HCT116 (cell line): Measurements from ENCODE around the gene CFAP221. TPM values are rescaled to one million over a fixed set of nuclear protein-coding genes. Genes with fewer than 3 reads are reported as not detected.

Experiments
- ATAC-seq: fragments of 200-7000 bp; cut with Tn5 transposase; 2 replicates; pipeline ENCODE4 v1.9.1; 2020; ENCODE audit warnings: mild to moderate bottlenecking, moderate library complexity
- BruUV-seq: library from RNA; stranded (reverse); fragments of 400-500 nt; replicated peaks from 2 replicates; lab custom pipeline; 2021; lab: Mats Ljungman, UMichigan
- CTCF ChIA-PET: fragments of 300-600 bp; sonication (Branson Sonifier 250); formaldehyde crosslinking; loops from one replicate; lab custom pipeline; 2021; ENCODE audit warnings: antibody characterized with exemption; lab: Charles Lee
- POLR2A ChIA-PET: fragments of 300-600, 350-600 bp; sonication (Branson Sonifier 250); formaldehyde crosslinking; loops from one replicate; lab custom pipeline; 2021; ENCODE audit warnings: antibody characterized with exemption; lab: Charles Lee
- RAD21 ChIA-PET, 2 experiments: fragments of 300-600 bp; sonication (Branson Sonifier 250); formaldehyde crosslinking; loops; one replicate each; lab custom pipeline; 2023; ENCODE audit warnings: low total read pairs in 2 of 2; ENCODE audit not compliant: uncharacterized antibody in 2 of 2, unreplicated experiment in 2 of 2, low non-redundant PET in 1 of 2; lab: Charles Lee
- DNase-seq: peaks from one replicate; pipeline ENCODE4 v3.0.0-alpha.2; 2010; ENCODE audit warnings: low read depth, low spot score
- H2AFZ ChIP-seq: fragments of 200-600 bp; shearing (Covaris generic), sonication (generic); 2 replicates; pipeline ENCODE4 v1.6.1; 2017; ENCODE audit warnings: low read depth, mixed run types, mixed read lengths, antibody characterized with exemption, low read length; ENCODE audit not compliant: poor library complexity, severe bottlenecking
- H3K27ac ChIP-seq: 2 replicates; pipeline ENCODE4 v1.5.1; 2012; ENCODE audit warnings: low read depth, low read length
- H3K27me3 ChIP-seq: fragments of 200-600 bp; sonication (generic); 2 replicates; pipeline ENCODE4 v1.6.1; 2016; ENCODE audit warnings: mixed run types, low read length, mixed read lengths; ENCODE audit not compliant: insufficient read depth
- H3K36me3 ChIP-seq, 2 experiments: fragments of 200-500 bp in 1 of 2; fragments of 200-600 bp in 1 of 2; sonication (Bioruptor generic) in 1 of 2; sonication (generic) in 1 of 2; 2 replicates each; pipeline versions ENCODE4 v1.5.1 to v1.6.1; 2014 to 2016; ENCODE audit warnings: low read length in 2 of 2, inconsistent platforms in 1 of 2, mixed read lengths in 1 of 2, mixed run types in 1 of 2; ENCODE audit not compliant: insufficient read depth in 2 of 2, control insufficient read depth in 1 of 2
- H3K4me1 ChIP-seq, 2 experiments: fragments of 200-600 bp in 1 of 2; sonication (generic) in 1 of 2; 2 replicates each; pipeline versions ENCODE4 v1.5.1 to v1.6.1; 2012 to 2017; ENCODE audit warnings: low read length in 2 of 2, inconsistent platforms in 1 of 2, mild to moderate bottlenecking in 1 of 2, mixed read lengths in 1 of 2, mixed run types in 1 of 2, moderate library complexity in 1 of 2; ENCODE audit not compliant: insufficient read depth in 2 of 2, control insufficient read depth in 1 of 2
- H3K4me2 ChIP-seq: fragments of 200-600 bp; sonication (generic); 2 replicates; pipeline ENCODE4 v1.6.1; 2017; ENCODE audit warnings: mixed run types, low read length, mixed read lengths
- H3K4me3 ChIP-seq, 2 experiments: fragments of 200-600 bp in 1 of 2; sonication (generic) in 1 of 2; replicated peaks in 1 of 2; 2 replicates each; pipeline ENCODE4 v1.5.1; 2011 to 2016; ENCODE audit warnings: low read length in 2 of 2, control low read depth in 1 of 2, low read depth in 1 of 2, mild to moderate bottlenecking in 1 of 2, mixed read lengths in 1 of 2, mixed run types in 1 of 2
- H3K79me2 ChIP-seq: fragments of 200-600 bp; sonication (generic); 2 replicates; pipeline ENCODE4 v1.6.1; 2017; ENCODE audit warnings: mild to moderate bottlenecking, mixed run types, low read length, moderate library complexity, mixed read lengths; ENCODE audit not compliant: insufficient read depth
- H3K9ac ChIP-seq: fragments of 200-600 bp; sonication (generic); 2 replicates; pipeline ENCODE4 v1.6.1; 2016; ENCODE audit warnings: low read length, mixed read lengths
- H3K9me2 ChIP-seq: fragments of 200-600 bp; sonication (generic), shearing (Covaris generic); 2 replicates; pipeline ENCODE4 v1.6.1; 2017; ENCODE audit warnings: mixed run types, mild to moderate bottlenecking, moderate library complexity; ENCODE audit not compliant: insufficient read depth
- H3K9me3 ChIP-seq, 2 experiments: fragments of 200-500 bp in 1 of 2; fragments of 200-600 bp in 1 of 2; sonication (Bioruptor generic) in 1 of 2; sonication (generic) in 1 of 2; 2 replicates each; pipeline ENCODE4 v1.6.1; 2014 to 2017; ENCODE audit warnings: low read length in 2 of 2, mixed read lengths in 2 of 2, inconsistent platforms in 1 of 2, low read depth in 1 of 2, mild to moderate bottlenecking in 1 of 2, mixed run types in 1 of 2, moderate library complexity in 1 of 2; ENCODE audit not compliant: control insufficient read depth in 1 of 2, insufficient read depth in 1 of 2
- H4K20me1 ChIP-seq: fragments of 200-600 bp; sonication (generic), shearing (Covaris generic); 2 replicates; pipeline ENCODE4 v1.6.1; 2017; ENCODE audit warnings: mixed run types, mild to moderate bottlenecking, moderate library complexity; ENCODE audit not compliant: insufficient read depth
- ATF3 ChIP-seq: IDR thresholded peaks from 2 replicates; pipeline ENCODE4 v1.6.1; 2012
- CBX3 ChIP-seq: IDR thresholded peaks from 2 replicates; pipeline ENCODE4 v1.6.1; 2012; ENCODE audit warnings: low read depth
- CTCF ChIP-seq, 3 experiments: fragments of 200-600 bp in 1 of 3; sonication (generic) in 1 of 3; IDR thresholded peaks in 2 of 3; conservative IDR thresholded peaks in 1 of 3; 2 replicates each; pipeline ENCODE4 v1.5.1; 2012 to 2017; ENCODE audit warnings: low read depth in 2 of 3, low read length in 2 of 3, antibody characterized with exemption in 1 of 3, borderline replicate concordance in 1 of 3, control low read depth in 1 of 3, mild to moderate bottlenecking in 1 of 3, mixed read lengths in 1 of 3, mixed run types in 1 of 3, moderate library complexity in 1 of 3; ENCODE audit not compliant: insufficient read depth in 1 of 3
- EZH2phosphoT487 ChIP-seq: fragments of 200-600 bp; IDR thresholded peaks from 2 replicates; pipeline ENCODE4 v1.6.1; 2018; ENCODE audit warnings: antibody characterized with exemption, borderline replicate concordance
- MAX ChIP-seq: IDR thresholded peaks from 2 replicates; pipeline ENCODE4 v1.6.1; 2012
- REST ChIP-seq: IDR thresholded peaks from 2 replicates; pipeline ENCODE4 v1.6.1; 2012; ENCODE audit warnings: low read depth
- SP1 ChIP-seq: IDR thresholded peaks from 2 replicates; pipeline ENCODE4 v1.6.1; 2012; ENCODE audit warnings: low read depth
- intact Hi-C: fragments of 100-400 bp; cut with micrococcal nuclease; formaldehyde crosslinking; loops from 2 replicates; pipeline ENCODE4 v1.10.0; 2022
- total RNA-seq: library from RNA; stranded (reverse); gene quantifications from one replicate; pipeline ENCODE4 v1.2.1, GENCODE V29; 2021; ENCODE audit not compliant: unreplicated experiment

Gene CFAP221
- total RNA-seq, 1 experiment from 2014 or later: 0.96 TPM

- no peak overlapping the region for H3K9ac ChIP-seq
- TF ChIP-seq CBX3 (no peak), CTCF (IDR thresholded peaks at IDR 0.05 in 2 of 3, conservative IDR thresholded peaks at IDR 0.05 in 1 of 3; ENCODE audit: borderline replicate concordance in 1 of 3, insufficient read depth in 1 of 3, low read depth in 2 of 3, low read length in 2 of 3) (no peak), REST (no peak), ATF3 (no peak), MAX (no peak), EZH2phosphoT487 (no peak), SP1 (no peak)
- H3K36me3 ChIP-seq: no peaks in the 10 kb centered on the region
- ChIA-PET CTCF (no interaction called here), RAD21 (no interaction called here), POLR2A (no interaction called here)
- H3K9me2 ChIP-seq: no peaks in the 10 kb centered on the region
- no peak overlapping the region for H2AFZ ChIP-seq
- no peak overlapping the region for H3K27ac ChIP-seq
- no peaks in the 10 kb centered on the region for H3K27me3 ChIP-seq
- no peak for ATAC-seq
- H3K9me3 ChIP-seq: no peaks in the 10 kb centered on the region
- intact Hi-C loops: no loop called here
- DNase-seq: no peak
- no peaks in the 10 kb centered on the region for H3K79me2 ChIP-seq
- no peak overlapping the region for H3K4me3 ChIP-seq
- no peaks in the 10 kb centered on the region for H4K20me1 ChIP-seq
- no peak overlapping the region for H3K4me2 ChIP-seq
- H3K4me1 ChIP-seq: peaks cover 0 to 5% of the 10 kb centered on the region in 2 experiments; a peak in 1 of 4 replicates
- BruUV-seq: no TSS peak
Observed at GRCh38 chr2:119699016-119699606, 154.9 kb downstream of the CFAP221 start.
